ENCODE results near the gene DNAI4.
"Not testable (repeated sequence)": the region's sequence is repeated elsewhere in the genome, so short reads cannot be mapped to it uniquely, and the experiment has no call there.

DNAI4 gene, protein sequence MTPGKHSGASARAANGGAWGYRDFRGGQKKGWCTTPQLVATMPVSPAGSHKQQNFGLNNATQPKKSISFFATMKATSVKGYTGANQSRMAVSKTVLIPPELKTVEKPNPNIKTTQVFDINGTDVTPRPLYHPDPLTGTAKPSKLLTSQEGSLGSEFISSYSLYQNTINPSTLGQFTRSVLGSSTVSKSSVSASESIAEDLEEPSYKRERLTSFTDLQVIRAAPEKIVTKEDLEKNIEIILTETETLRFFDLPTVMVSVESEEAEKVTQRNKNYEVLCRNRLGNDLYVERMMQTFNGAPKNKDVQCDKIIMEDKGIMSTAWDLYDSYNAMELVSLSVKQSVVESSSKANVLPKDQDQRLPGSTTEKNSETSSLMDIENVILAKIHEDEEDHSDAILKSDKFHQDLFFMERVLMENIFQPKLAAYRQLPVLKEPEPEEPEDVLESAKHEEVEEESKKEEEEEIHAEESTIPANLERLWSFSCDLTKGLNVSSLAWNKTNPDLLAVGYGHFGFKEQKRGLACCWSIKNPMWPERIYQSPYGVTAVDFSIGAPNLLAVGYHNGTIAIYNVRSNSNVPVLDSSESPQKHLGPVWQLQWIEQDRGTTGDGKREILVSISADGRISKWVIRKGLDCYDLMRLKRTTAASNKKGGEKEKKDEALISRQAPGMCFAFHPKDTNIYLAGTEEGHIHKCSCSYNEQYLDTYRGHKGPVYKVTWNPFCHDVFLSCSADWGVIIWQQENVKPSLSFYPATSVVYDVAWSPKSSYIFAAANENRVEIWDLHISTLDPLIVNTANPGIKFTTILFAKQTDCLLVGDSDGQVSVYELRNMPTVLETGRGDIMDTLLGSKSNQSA

GRCh38 chr1:66924756-66925557 is at the start of gene DNAI4, which contains the start of gene MIER1:
TSS of gene DNAI4 (minus strand) at chr1:66924856. CDS start at chr1:66924831, 25 bp downstream.
TSS of gene MIER1 (plus strand) at chr1:66924990. CDS start at chr1:66925029, 39 bp downstream.
- DNase-seq (ENCODE audit: low read depth, low spot score) = peak; percentile 78
- H3K27ac ChIP-seq = peak within 1 kb of the TSS; percentile 87
- H3K4me3 ChIP-seq = peak within 1 kb of the TSS; percentile 96
- TF ChIP-seq FOXP2 (optimal IDR thresholded peaks at IDR 0.05; ENCODE audit: control extremely low read depth, extremely low read length, insufficient read depth) = peak; percentile 75
- peak; percentile 83 for TF ChIP-seq POLR2AphosphoS5 (IDR thresholded peaks at IDR 0.05; ENCODE audit: borderline replicate concordance, low read depth, low read length)
- TF ChIP-seq EZH2 (IDR thresholded peaks at IDR 0.05) = no peak
- H3K36me3 ChIP-seq (ENCODE audit: insufficient read depth, low read length) = peaks cover 5% of the 10 kb centered on the region; the same call in 1 of the 2 replicates
- H3K9me3 ChIP-seq (ENCODE audit: low read depth, low read length) = no peaks in the 10 kb centered on the region
- H3K9ac ChIP-seq (ENCODE audit: insufficient read length) = peak within 1 kb of the TSS; percentile 79

DNA sequence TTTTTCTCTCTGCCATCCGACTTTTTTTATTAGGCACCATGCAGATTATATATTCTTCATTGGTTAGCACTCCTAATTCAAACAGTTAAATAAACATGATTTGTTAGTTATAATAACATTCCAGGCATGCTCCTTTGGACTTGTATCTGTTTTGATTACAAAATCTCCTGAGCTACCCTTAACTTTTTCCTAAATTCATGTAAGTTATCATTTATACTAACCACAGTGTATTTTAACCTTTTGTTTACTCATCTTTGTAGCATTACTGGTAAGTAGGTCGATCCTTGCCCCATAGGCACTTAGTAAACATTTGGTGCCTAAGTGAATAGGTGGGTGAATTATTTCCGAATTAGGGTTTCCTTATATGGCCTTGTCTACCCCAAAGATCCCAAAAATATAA is 43.9 kb upstream of the DNAI4 start:
- no peak for TF ChIP-seq POLR2AphosphoS5 (IDR thresholded peaks at IDR 0.05; ENCODE audit: borderline replicate concordance, low read depth, low read length)
- no peak for TF ChIP-seq FOXP2 (optimal IDR thresholded peaks at IDR 0.05; ENCODE audit: control extremely low read depth, extremely low read length, insufficient read depth)
- TF ChIP-seq EZH2 (IDR thresholded peaks at IDR 0.05) = no peak
- no peak for DNase-seq (ENCODE audit: low read depth, low spot score)
- no peak overlapping the region for H3K4me3 ChIP-seq
- H3K36me3 ChIP-seq (ENCODE audit: insufficient read depth, low read length) = peaks cover 83% of the 10 kb centered on the region
- no peak overlapping the region for H3K27ac ChIP-seq
- no peaks in the 10 kb centered on the region; the same call in 1 of the 2 replicates for H3K9me3 ChIP-seq (ENCODE audit: low read depth, low read length)
- no peak overlapping the region for H3K9ac ChIP-seq (ENCODE audit: insufficient read length)

DNA sequence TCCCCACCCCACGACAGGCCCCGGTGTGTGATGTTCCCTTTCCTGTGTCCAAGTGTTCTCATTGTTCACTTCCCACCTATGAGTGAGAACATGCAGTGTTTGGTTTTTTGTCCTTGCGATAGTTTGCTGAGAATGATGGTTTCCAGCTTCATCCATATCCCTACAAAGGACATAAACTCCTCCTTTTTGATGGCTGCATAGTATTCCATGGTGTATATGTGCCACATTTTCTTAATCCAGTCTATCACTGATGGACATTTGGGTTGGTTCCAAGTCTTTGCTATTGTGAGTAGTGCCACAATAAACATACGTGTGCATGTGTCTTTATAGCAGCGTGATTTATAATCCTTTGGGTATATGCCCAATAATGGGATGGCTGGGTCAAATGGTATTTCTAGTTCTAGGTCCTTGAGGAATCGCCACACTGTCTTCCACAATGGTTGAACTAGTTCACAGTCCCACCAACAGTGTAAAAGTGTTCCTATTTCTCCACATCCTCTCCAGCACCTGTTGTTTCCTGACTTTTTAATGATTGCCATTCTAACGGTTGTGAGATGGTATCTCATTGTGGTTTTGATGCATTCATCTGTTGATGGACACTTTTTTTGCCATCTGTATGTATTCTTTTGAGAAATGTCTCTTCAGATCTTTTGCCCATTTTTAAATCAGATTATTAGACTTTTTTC is 41.7 kb upstream of the DNAI4 start:
- H3K9ac ChIP-seq (ENCODE audit: insufficient read length); H3K9me3 ChIP-seq (ENCODE audit: low read depth, low read length); H3K4me3 ChIP-seq; H3K27ac ChIP-seq; DNase-seq (ENCODE audit: low read depth, low spot score): not testable (repeated sequence)
- H3K36me3 ChIP-seq (ENCODE audit: insufficient read depth, low read length) = peaks cover 89% of the 10 kb centered on the region

- Histone ChIP-seq H3K36me3 (ENCODE audit: insufficient read depth, low read length) (peaks cover 82% of the 10 kb centered on the region), H3K9me3 (ENCODE audit: low read depth, low read length) (no peaks in the 10 kb centered on the region), H3K9ac (ENCODE audit: insufficient read length) (no peak overlapping the region), H3K4me3 (no peak overlapping the region), H3K27ac (no peak overlapping the region)
- no peak for DNase-seq (ENCODE audit: low read depth, low spot score)
- no peak for TF ChIP-seq POLR2AphosphoS5 (IDR thresholded peaks at IDR 0.05; ENCODE audit: borderline replicate concordance, low read depth, low read length)
- no peak for TF ChIP-seq FOXP2 (optimal IDR thresholded peaks at IDR 0.05; ENCODE audit: control extremely low read depth, extremely low read length, insufficient read depth)
Measured at GRCh38 chr1:66957938-66958337, 33.3 kb upstream of the DNAI4 start.

GRCh38 chr1:66954208-66954607 is 29.6 kb upstream of the DNAI4 start:
- DNase-seq (ENCODE audit: low read depth, low spot score) = no peak
- Histone ChIP-seq H3K9ac (ENCODE audit: insufficient read length) (no peak overlapping the region), H3K27ac (no peak overlapping the region), H3K9me3 (ENCODE audit: low read depth, low read length) (no peaks in the 10 kb centered on the region), H3K36me3 (ENCODE audit: insufficient read depth, low read length) (peaks cover 81% of the 10 kb centered on the region), H3K4me3 (no peak overlapping the region)
- TF ChIP-seq POLR2AphosphoS5 (IDR thresholded peaks at IDR 0.05; ENCODE audit: borderline replicate concordance, low read depth, low read length) (no peak), FOXP2 (optimal IDR thresholded peaks at IDR 0.05; ENCODE audit: control extremely low read depth, extremely low read length, insufficient read depth) (no peak), EZH2 (IDR thresholded peaks at IDR 0.05) (no peak)

DNA sequence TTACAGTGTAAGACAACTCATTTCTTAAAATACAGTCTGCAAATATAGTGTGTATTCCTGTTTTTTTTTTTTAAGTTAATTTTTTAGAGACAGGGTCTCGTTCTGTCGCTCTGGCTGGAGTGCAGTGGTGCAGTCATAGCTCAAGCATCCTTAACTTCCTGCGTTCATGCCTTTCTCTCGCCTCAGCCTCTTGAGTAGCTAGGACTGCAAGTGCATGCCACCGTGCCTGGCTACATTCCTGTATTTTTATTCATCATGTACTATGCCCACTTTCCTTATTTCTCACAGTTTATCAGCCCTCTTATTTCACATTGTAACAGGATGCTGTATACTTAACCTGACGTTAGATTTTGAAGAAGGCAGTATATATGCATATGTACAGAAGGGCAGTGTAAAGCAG is 26.9 kb upstream of the DNAI4 start:
- no peak for DNase-seq (ENCODE audit: low read depth, low spot score)
- no peak for TF ChIP-seq EZH2 (IDR thresholded peaks at IDR 0.05)
- TF ChIP-seq FOXP2 (optimal IDR thresholded peaks at IDR 0.05; ENCODE audit: control extremely low read depth, extremely low read length, insufficient read depth) = no peak
- TF ChIP-seq POLR2AphosphoS5 (IDR thresholded peaks at IDR 0.05; ENCODE audit: borderline replicate concordance, low read depth, low read length) = no peak
- H3K9ac ChIP-seq (ENCODE audit: insufficient read length) = no peak overlapping the region
- H3K27ac ChIP-seq = no peak overlapping the region
- peaks cover 82% of the 10 kb centered on the region for H3K36me3 ChIP-seq (ENCODE audit: insufficient read depth, low read length)
- no peak overlapping the region for H3K4me3 ChIP-seq
- no peaks in the 10 kb centered on the region for H3K9me3 ChIP-seq (ENCODE audit: low read depth, low read length)

DNA sequence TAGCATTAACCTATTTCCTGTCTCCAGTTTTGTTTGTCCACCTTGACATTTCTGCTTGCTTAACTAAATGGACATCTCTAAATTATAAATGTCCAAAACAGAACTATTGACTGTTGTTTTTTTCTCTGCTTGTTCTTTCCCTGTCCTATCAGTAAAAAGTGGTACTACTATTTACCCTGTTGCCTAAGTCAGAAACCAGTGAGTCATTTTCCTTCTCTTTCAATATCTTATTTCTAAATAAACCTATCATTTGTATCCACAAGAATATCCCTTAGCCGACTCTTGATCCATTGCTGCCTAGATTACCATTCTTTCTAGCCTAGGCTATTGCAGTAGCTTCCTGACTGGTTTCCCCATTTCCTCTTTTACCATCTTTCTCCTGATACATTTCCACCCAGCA is 22.6 kb upstream of the DNAI4 start:
- no peak for DNase-seq (ENCODE audit: low read depth, low spot score)
- H3K9ac ChIP-seq (ENCODE audit: insufficient read length) = no peak overlapping the region
- H3K9me3 ChIP-seq (ENCODE audit: low read depth, low read length) = no peaks in the 10 kb centered on the region
- H3K27ac ChIP-seq = no peak overlapping the region
- H3K36me3 ChIP-seq (ENCODE audit: insufficient read depth, low read length) = peaks cover 69% of the 10 kb centered on the region
- no peak overlapping the region for H3K4me3 ChIP-seq
- no peak for TF ChIP-seq FOXP2 (optimal IDR thresholded peaks at IDR 0.05; ENCODE audit: control extremely low read depth, extremely low read length, insufficient read depth)
- no peak for TF ChIP-seq EZH2 (IDR thresholded peaks at IDR 0.05)
- TF ChIP-seq POLR2AphosphoS5 (IDR thresholded peaks at IDR 0.05; ENCODE audit: borderline replicate concordance, low read depth, low read length) = no peak

All from SK-N-MC (cell line).